GM12878 (cell line): ENCODE data around the gene RETN. TPM values are rescaled to one million over a fixed set of nuclear protein-coding genes. Genes with fewer than 3 reads are reported as not detected.

Experiments
- ATF2 ChIP-seq: IDR thresholded peaks from 2 replicates; pipeline ENCODE4 v1.6.1; 2012; ENCODE audit warnings: low read length, inconsistent platforms
- BCL11A ChIP-seq: IDR thresholded peaks from 2 replicates; pipeline ENCODE4 v1.6.1; 2011; ENCODE audit warnings: low read depth, low read length
- BHLHE40 ChIP-seq, 2 experiments: fragments of 450-650 bp in 1 of 2; IDR thresholded peaks; 2 replicates each; pipeline ENCODE4 v1.6.1; 2011 to 2017; ENCODE audit warnings: low read depth in 2 of 2, borderline replicate concordance in 1 of 2, improper control_type of control experiment in 1 of 2, low read length in 1 of 2, mild to moderate bottlenecking in 1 of 2
- EGR1 ChIP-seq, 2 experiments: IDR thresholded peaks; 1 replicate in 1 of 2; 2 replicates in 1 of 2; pipeline ENCODE4 v1.6.1; 2011 to 2012; ENCODE audit warnings: low read depth in 2 of 2, low read length in 2 of 2, borderline replicate concordance in 1 of 2, mild to moderate bottlenecking in 1 of 2, moderate library complexity in 1 of 2
- IKZF1 ChIP-seq: fragments of 450-650 bp; conservative IDR thresholded peaks from 2 replicates; pipeline ENCODE4 v1.6.1; 2017; ENCODE audit warnings: antibody characterized with exemption, mild to moderate bottlenecking
- MEF2A ChIP-seq: IDR thresholded peaks from 2 replicates; pipeline ENCODE4 v1.6.1; 2011; ENCODE audit warnings: low read depth, mild to moderate bottlenecking, low read length, moderate library complexity; ENCODE audit not compliant: insufficient read depth
- PAX5 ChIP-seq: IDR thresholded peaks from 2 replicates; pipeline ENCODE4 v1.6.1; 2011; ENCODE audit warnings: low read depth, low read length, borderline replicate concordance
- RBBP5 ChIP-seq: fragments of 200-600 bp; sonication (generic); conservative IDR thresholded peaks from 2 replicates; pipeline ENCODE4 v1.6.1; 2016
- REST ChIP-seq: IDR thresholded peaks from 2 replicates; pipeline ENCODE4 v1.6.1; 2012; ENCODE audit warnings: mild to moderate bottlenecking, low read depth, low read length
- SKIL ChIP-seq: fragments of 450-650 bp; IDR thresholded peaks from 2 replicates; pipeline ENCODE4 v1.6.1; 2017; ENCODE audit warnings: mild to moderate bottlenecking, low read depth, inconsistent platforms; ENCODE audit not compliant: poor library complexity, severe bottlenecking
- TCF12 ChIP-seq: IDR thresholded peaks from 2 replicates; pipeline ENCODE4 v1.6.1; 2011; ENCODE audit warnings: low read depth, mild to moderate bottlenecking, low read length
- ZNF217 ChIP-seq: fragments of 450-650 bp; IDR thresholded peaks from 2 replicates; pipeline ENCODE4 v1.6.1; 2017; ENCODE audit warnings: antibody characterized with exemption, mild to moderate bottlenecking
- polyA plus RNA-seq, 11 experiments: library from polyadenylated mRNA; depleted of rRNA in 4 of 11; unstranded in 6 of 11; stranded (reverse) in 5 of 11; fragments of >200 nt; fragmentation: Nextera tagmentation in 4 of 11; fragmentation: Illumina TruSeq in 1 of 11; extraction: Ambion mirVana in 4 of 11; extraction: Trizol in 1 of 11; gene quantifications; 1 replicate in 1 of 11; 2 replicates in 10 of 11; pipeline versions ENCODE4 v1.2.1 to v1.2.3, GENCODE V29; 2011 to 2016; ENCODE audit warnings: inconsistent platforms in 2 of 11, missing spikeins in 2 of 11, low read depth in 1 of 11
- total RNA-seq, 4 experiments: library from RNA; depleted of rRNA in 3 of 4; stranded (reverse); fragments of >200 nt in 3 of 4; fragmentation: Illumina TruSeq in 1 of 4; extraction: Trizol in 1 of 4; gene quantifications; 2 replicates each; pipeline versions ENCODE4 v1.2.1 to v1.2.3, GENCODE V29; 2013 to 2021

RETN gene
- total and polyA plus RNA-seq, 10 of the 15 experiments (the other 5 are each of a cell fraction or from before 2014, with no cell fraction given) = 0.26 TPM; not detected in 9

GRCh38 chr19:7698583-7698982 lies 29.7 kb downstream of the RETN start (continued):
- TF ChIP-seq BHLHE40 (IDR thresholded peaks at IDR 0.05; ENCODE audit: borderline replicate concordance in 1 of 2, low read depth in 2 of 2, low read length in 1 of 2) (peak in 1 of 2 experiments; percentile 61; a peak in 1 of 4 replicates), REST (no peak), MEF2A (no peak), TCF12 (no peak), EGR1 (IDR thresholded peaks at IDR 0.05; ENCODE audit: borderline replicate concordance in 1 of 2, low read depth in 2 of 2, low read length in 2 of 2) (no peak), PAX5 (no peak), ATF2 (no peak), SKIL (no peak), RBBP5 (no peak), ZNF217 (no peak), BCL11A (no peak), IKZF1 (peak; percentile 53)
